ENCODE measurements around the gene BRPF3. TPM values are rescaled to one million over a fixed set of nuclear protein-coding genes. Genes with fewer than 3 reads are reported as not detected.

BRPF3 gene
- total RNA-seq, 1 experiment from 2014 or later: 43.4 TPM

GRCh38 chr6:36195471-36196112, 952 bp upstream of the BRPF3 start:
- Histone ChIP-seq H3K56ac (ENCODE audit: insufficient read length, low read depth, low read length) (no peak overlapping the region), H2BK120ac (ENCODE audit: low read depth, low read length, poor library complexity, severe bottlenecking) (no peak overlapping the region), H3K23ac (ENCODE audit: insufficient read length, low read depth, low read length) (no peak overlapping the region), H3K4me1 (ENCODE audit: insufficient read depth, low read length) (peaks cover 2% of the 10 kb centered on the region; the same call in 1 of the 2 replicates), H2AFZ (ENCODE audit: low read length) (peak overlapping the region; percentile 15), H3K23me2 (ENCODE audit: insufficient read length, low read depth, low read length, poor library complexity, severe bottlenecking) (peaks cover 10% of the 10 kb centered on the region), H3K27me3 (ENCODE audit: insufficient read depth, low read length) (no peaks in the 10 kb centered on the region), H4K8ac (replicated peaks; ENCODE audit: insufficient read length, low read depth, low read length) (no peak overlapping the region), H4K91ac (ENCODE audit: insufficient read length, low read depth, low read length) (no peak overlapping the region), H3K9me3 (ENCODE audit: control insufficient read depth, low read depth, low read length) (no peaks in the 10 kb centered on the region), H3T11ph (ENCODE audit: low read length) (no peak overlapping the region), H4K5ac (ENCODE audit: insufficient read length, low read depth, low read length) (no peak overlapping the region), H3K27ac (ENCODE audit: insufficient read length, low read depth, low read length) (no peak overlapping the region), H3K79me1 (ENCODE audit: insufficient read depth, low read depth, low read length, poor library complexity, severe bottlenecking) (peaks cover 6% of the 10 kb centered on the region), H3K4ac (ENCODE audit: low read depth, low read length) (no peak overlapping the region), H2BK12ac (ENCODE audit: insufficient read length, low read depth, low read length) (no peak overlapping the region), H2BK20ac (ENCODE audit: low read depth, low read length, poor library complexity, severe bottlenecking) (no peak overlapping the region), H3K79me2 (ENCODE audit: insufficient read depth, low read length) (peaks cover 12% of the 10 kb centered on the region; the same call in 1 of the 2 replicates), H3K4me2 (ENCODE audit: insufficient read depth, insufficient read length, low read length) (peak overlapping the region; percentile 86), H2AK5ac (ENCODE audit: insufficient read length, low read length) (no peak overlapping the region), H2BK15ac (ENCODE audit: low read depth, low read length) (no peak overlapping the region), H2BK5ac (ENCODE audit: insufficient read length, low read length) (no peak overlapping the region), H3K18ac (ENCODE audit: insufficient read length, low read depth, low read length) (peak overlapping the region; percentile 93), H3K14ac (ENCODE audit: insufficient read depth, low read length) (0 out of 2 replicates have a peak overlapping the region, but pooled peaks have one; percentile 96), H4K20me1 (ENCODE audit: control insufficient read depth, insufficient read depth, insufficient read length) (no peaks in the 10 kb centered on the region), H3K9ac (ENCODE audit: extremely low read depth, insufficient read length, low read length) (peak overlapping the region; percentile 84)
- no CpG with 5 or more reads among the region's 8 CpGs for whole genome bisulfite sequencing (ENCODE audit: extremely low coverage, insufficient read length, low lambda C conversion rate)
- Mint-ChIP-seq H3K4me1 (peaks cover 22 to 23% of the 10 kb centered on the region in 2 experiments), H3K36me3 (ENCODE audit: insufficient read depth in 1 of 3, low read depth in 3 of 3) (peaks cover 8 to 16% (median 15%) of the 10 kb centered on the region in 3 experiments; a peak in 6 of 7 replicates), H3K27me3 (ENCODE audit: low read depth) (peaks cover 1% of the 10 kb centered on the region; the same call in 1 of the 2 replicates), H3K4me3 (peak overlapping the region; percentile 76 to 86), H3K27ac (peak overlapping the region; percentile 75 to 94 (median 75); a peak in 4 of 7 replicates), H3K9me3 (peaks cover 0 to 2% of the 10 kb centered on the region in 2 experiments; a peak in 1 of 5 replicates)
- TF ChIP-seq, protein P1, sequence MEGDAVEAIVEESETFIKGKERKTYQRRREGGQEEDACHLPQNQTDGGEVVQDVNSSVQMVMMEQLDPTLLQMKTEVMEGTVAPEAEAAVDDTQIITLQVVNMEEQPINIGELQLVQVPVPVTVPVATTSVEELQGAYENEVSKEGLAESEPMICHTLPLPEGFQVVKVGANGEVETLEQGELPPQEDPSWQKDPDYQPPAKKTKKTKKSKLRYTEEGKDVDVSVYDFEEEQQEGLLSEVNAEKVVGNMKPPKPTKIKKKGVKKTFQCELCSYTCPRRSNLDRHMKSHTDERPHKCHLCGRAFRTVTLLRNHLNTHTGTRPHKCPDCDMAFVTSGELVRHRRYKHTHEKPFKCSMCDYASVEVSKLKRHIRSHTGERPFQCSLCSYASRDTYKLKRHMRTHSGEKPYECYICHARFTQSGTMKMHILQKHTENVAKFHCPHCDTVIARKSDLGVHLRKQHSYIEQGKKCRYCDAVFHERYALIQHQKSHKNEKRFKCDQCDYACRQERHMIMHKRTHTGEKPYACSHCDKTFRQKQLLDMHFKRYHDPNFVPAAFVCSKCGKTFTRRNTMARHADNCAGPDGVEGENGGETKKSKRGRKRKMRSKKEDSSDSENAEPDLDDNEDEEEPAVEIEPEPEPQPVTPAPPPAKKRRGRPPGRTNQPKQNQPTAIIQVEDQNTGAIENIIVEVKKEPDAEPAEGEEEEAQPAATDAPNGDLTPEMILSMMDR (conservative IDR thresholded peaks at IDR 0.05): no peak
- DNase-seq: no peak

All from H9 (cell line).